Fibroblast of the aortic adventitia (primary cell): Measurements from ENCODE around the gene CCDC159. TPM values are rescaled to one million over a fixed set of nuclear protein-coding genes. Genes with fewer than 3 reads are reported as not detected.
"Not testable (repeated sequence)": the region's sequence is repeated elsewhere in the genome, so short reads cannot be mapped to it uniquely, and the experiment has no call there.

Experiments
- DNase-seq: peaks from one replicate; pipeline ENCODE4 v3.0.0-alpha.2; 2010; ENCODE audit warnings: low read depth
- H3K4me3 ChIP-seq: 2 replicates; pipeline ENCODE4 v1.5.1; 2011; ENCODE audit warnings: low read depth, mild to moderate bottlenecking, control low read depth, low read length, moderate library complexity
- total RNA-seq: library from RNA; depleted of rRNA; stranded (reverse); fragments of >200 nt; gene quantifications from 2 replicates; pipeline ENCODE4 v1.2.3, GENCODE V29; 2012; ENCODE audit warnings: low replicate concordance
- TF ChIP-seq, protein P1 (sequence below): IDR thresholded peaks from 2 replicates; pipeline ENCODE4 v1.5.1; 2011; ENCODE audit warnings: mild to moderate bottlenecking, low read length, control low read depth, inconsistent platforms; ENCODE audit not compliant: insufficient read depth

The CCDC159 gene
- total RNA-seq, 1 donor, result 12.2 TPM

DNA sequence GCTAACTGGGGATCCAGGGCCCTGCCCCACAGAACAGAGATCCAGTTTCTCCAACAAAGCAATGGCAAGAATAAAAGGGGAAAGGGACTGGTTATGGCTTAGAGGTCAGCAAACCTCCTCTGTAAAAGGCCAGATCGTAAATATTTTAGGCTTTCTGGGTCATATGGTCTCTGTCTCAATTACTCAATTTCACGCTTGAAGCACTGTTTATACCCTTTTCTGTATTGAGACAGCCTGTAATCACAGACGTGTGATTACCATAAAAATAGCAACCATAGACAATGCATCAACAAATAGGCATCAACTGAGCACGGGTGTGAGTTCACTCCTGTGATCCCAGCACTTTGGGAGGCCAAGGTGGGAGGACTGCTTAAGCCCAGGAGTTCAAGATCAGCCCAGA lies 16.2 kb upstream of the CCDC159 start:
- no peak overlapping the region for H3K4me3 ChIP-seq
- TF ChIP-seq, protein P1, sequence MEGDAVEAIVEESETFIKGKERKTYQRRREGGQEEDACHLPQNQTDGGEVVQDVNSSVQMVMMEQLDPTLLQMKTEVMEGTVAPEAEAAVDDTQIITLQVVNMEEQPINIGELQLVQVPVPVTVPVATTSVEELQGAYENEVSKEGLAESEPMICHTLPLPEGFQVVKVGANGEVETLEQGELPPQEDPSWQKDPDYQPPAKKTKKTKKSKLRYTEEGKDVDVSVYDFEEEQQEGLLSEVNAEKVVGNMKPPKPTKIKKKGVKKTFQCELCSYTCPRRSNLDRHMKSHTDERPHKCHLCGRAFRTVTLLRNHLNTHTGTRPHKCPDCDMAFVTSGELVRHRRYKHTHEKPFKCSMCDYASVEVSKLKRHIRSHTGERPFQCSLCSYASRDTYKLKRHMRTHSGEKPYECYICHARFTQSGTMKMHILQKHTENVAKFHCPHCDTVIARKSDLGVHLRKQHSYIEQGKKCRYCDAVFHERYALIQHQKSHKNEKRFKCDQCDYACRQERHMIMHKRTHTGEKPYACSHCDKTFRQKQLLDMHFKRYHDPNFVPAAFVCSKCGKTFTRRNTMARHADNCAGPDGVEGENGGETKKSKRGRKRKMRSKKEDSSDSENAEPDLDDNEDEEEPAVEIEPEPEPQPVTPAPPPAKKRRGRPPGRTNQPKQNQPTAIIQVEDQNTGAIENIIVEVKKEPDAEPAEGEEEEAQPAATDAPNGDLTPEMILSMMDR, result no peak
- DNase-seq, result no peak

DNA sequence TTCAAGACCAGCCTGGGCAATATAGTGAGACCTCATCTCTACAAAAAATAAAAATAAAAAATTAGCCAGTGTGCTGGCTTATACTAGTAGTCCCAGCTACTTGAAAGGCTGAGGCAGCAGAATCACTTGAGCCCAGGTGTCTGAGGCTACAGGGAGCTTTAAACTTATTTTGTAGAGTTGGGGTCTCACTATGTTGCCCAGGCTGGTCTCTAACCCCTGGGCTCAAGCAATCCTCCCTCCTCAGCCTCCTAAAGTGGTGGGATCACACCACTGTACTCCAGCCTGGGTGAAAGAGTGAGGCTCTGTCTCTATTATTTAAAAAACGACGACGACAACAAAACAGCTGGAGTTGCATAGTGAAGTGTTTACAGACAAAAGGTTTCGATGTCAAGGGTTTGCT lies 14.8 kb upstream of the CCDC159 start:
- no peak overlapping the region for H3K4me3 ChIP-seq
- TF ChIP-seq, protein P1, result no peak
- no peak for DNase-seq

DNA sequence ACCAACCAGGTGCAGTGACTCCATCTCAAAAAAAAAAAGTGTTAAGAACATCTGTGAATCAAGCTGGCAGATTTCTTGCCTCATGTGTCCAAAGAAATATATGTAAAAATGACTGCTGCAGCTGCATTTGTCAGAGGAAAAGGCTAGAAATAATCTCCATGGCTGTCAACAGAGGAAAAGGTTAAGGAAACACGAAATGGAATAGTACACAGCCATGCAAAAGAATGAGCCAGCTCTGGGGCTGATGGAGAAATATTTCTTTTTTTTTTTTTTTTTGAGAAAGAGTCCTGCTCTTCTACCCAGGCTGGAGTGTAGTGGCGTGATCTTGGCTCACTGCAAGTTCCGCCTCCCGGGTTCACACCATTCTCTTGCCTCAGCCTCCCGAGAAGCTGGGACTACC lies 13.5 kb upstream of the CCDC159 start:
- TF ChIP-seq, protein P1, result no peak
- DNase-seq, result no peak
- no peak overlapping the region for H3K4me3 ChIP-seq

DNA sequence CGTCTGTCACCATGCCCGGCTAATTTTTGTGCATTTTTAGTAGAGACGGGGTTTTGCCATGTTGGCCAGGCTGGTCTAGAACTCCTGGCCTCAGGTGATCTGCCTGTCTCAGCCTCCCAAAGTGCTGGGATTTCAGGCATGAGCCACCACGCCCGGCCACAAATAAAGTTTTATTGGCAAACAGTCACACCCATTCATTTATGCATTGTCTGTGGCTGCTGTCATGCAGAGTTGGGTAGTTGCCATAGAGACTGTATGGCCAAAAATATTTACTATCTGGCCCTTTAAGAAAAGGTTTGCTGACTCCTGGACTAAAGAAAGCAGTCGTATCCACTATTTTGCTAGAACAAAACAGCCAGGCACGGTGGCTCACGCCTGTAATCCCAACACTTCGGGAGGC lies 12.5 kb upstream of the CCDC159 start:
- not testable (repeated sequence) for H3K4me3 ChIP-seq, DNase-seq

DNA sequence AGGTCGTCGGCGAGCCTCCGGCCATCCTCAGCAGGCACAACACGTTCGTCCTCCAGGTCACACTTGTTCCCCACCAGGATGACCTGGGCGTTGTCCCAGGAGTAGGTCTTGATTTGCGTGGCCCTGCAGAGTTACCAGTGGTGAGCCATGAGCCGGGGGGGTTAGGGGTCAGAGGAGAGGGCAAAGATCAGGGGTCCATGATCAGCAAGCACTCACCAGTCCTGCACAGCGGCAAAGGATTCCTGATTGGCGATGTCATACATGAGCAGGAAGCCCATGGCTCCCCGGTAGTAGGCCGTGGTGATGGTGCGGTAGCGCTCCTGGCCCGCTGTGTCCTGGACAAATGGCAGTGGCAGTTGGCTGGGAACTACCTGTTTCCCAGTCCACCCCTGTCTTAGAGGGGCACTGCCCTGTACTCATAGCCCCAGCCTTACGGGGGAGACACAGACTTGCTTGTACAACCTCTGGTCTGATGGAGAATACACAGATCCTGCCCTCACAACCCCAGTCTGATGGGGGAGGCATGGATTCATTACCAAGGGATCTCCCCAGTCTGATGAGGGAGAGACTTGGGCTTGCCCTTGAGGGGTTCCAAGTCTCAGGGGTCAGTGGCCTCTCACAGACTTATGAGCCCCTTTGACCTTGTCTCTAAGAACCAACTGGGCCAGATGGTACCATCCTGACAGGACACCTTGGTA lies 10.7 kb upstream of the CCDC159 start:
- TF ChIP-seq, protein P1, result no peak

DNA sequence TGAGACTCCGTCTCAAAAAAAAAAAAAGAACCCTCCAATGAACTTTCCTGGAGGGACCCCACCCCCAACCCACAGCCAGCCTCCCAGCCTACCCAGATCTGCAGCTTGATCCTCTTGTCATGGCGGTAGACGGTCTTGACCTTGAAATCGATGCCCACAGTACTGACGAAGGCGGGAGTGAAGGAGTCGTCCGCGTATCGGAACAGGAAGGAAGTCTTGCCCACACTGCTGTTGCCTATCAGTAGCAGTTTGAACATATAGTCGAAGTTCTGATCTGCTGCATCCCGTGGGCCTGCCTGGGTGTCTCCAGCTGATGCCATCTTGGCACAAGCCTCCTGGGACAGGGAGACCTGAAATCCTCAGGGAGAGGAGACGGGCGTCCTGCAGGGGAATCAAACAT lies 9.2 kb upstream of the CCDC159 start:
- no peak overlapping the region for H3K4me3 ChIP-seq
- TF ChIP-seq, protein P1, result no peak
- DNase-seq, result no peak

More for the DNA sequence above, 10.7 kb upstream of the CCDC159 start:
- DNase-seq, result no peak
- no peak overlapping the region for H3K4me3 ChIP-seq

DNA sequence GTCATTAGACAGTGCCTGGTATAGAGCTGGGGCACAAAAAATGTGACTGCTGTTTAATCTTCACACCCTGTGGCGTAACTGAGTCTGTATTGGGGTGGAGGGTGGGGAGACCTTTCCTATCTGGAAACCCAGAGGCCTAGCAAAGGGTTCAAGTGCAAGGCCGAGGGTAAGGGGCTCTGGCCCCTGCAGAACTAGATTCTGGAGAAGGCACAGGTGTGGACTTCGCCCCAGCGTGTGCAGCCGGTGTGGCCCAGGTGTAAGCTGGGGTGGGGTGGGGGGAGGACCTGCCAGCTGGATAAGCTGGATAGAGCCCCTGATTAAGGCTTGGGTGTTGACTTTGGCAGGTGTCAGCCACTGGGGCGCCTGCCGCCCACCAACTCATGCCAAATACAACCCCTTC lies 8.2 kb upstream of the CCDC159 start:
- no peak overlapping the region for H3K4me3 ChIP-seq
- TF ChIP-seq, protein P1, result no peak
- no peak for DNase-seq
